Upper lobe of left lung (tissue), 4 donors: ENCODE results near the gene ROBO1.

ENCODE experiments used
- CTCF ChIP-seq, 6 experiments: fragments of 450-650 bp in 4 of 6; fragments of 200-600 bp in 2 of 6; sonication (generic) in 2 of 6; IDR thresholded peaks; one replicate each; pipeline ENCODE4 v1.5.1; 2016 to 2019; ENCODE audit warnings: antibody characterized with exemption in 6 of 6
- EP300 ChIP-seq, 4 donors: sonication (generic); formaldehyde crosslinking; IDR thresholded peaks; one replicate each; pipeline ENCODE4 v1.5.1; 2017; ENCODE audit warnings: antibody characterized with exemption in 4 of 4, control low read depth in 2 of 4
- POLR2A ChIP-seq, 4 donors: fragments of 450-650 bp; IDR thresholded peaks; one replicate each; pipeline ENCODE4 v1.5.1; 2016 to 2017; ENCODE audit warnings: antibody characterized with exemption in 4 of 4, mild to moderate bottlenecking in 2 of 4

- TF ChIP-seq POLR2A (IDR thresholded peaks at IDR 0.05) (no peak), CTCF (IDR thresholded peaks at IDR 0.05) (no peak), EP300 (IDR thresholded peaks at IDR 0.05) (no peak)
Measured at GRCh38 chr3:79761441-79761840, 6.4 kb downstream of the ROBO1 start.
